MM.1S (cell line): Measurements from ENCODE around the gene CTCFL.

Experiments
- DNase-seq: peaks from one replicate; pipeline ENCODE4 v3.0.0-alpha.2; 2015
- H2AFZ ChIP-seq: fragments of 300-600 bp; sonication (generic); 2 replicates; pipeline ENCODE4 v1.6.0; 2016; ENCODE audit warnings: antibody characterized with exemption, low read length
- H3F3A ChIP-seq: fragments of 300-600 bp; sonication (generic); 2 replicates; pipeline ENCODE4 v1.6.1; 2016; ENCODE audit warnings: mild to moderate bottlenecking, antibody characterized with exemption, low read length, moderate library complexity, mixed read lengths; ENCODE audit not compliant: insufficient read depth
- H3K27ac ChIP-seq: fragments of 300-600 bp; sonication (generic); 2 replicates; pipeline ENCODE4 v1.5.1; 2016; ENCODE audit warnings: mild to moderate bottlenecking, low read length
- H3K27me3 ChIP-seq: fragments of 300-600 bp; sonication (generic); replicated peaks from 2 replicates; pipeline ENCODE4 v1.6.0; 2016; ENCODE audit warnings: low read length; ENCODE audit not compliant: insufficient read depth
- H3K36me3 ChIP-seq: fragments of 300-600 bp; sonication (generic); replicated peaks from 2 replicates; pipeline ENCODE4 v1.6.1; 2016; ENCODE audit warnings: mild to moderate bottlenecking, low read length, mixed read lengths; ENCODE audit not compliant: insufficient read depth
- H3K4me1 ChIP-seq: fragments of 300-600 bp; sonication (generic); 2 replicates; pipeline ENCODE4 v1.6.1; 2016; ENCODE audit warnings: low read length, mixed read lengths
- H3K4me2 ChIP-seq: fragments of 300-600 bp; sonication (generic); 2 replicates; pipeline ENCODE4 v1.6.0; 2016; ENCODE audit warnings: low read depth, low read length
- H3K4me3 ChIP-seq: fragments of 300-600 bp; sonication (generic); 2 replicates; pipeline ENCODE4 v1.5.1; 2016; ENCODE audit warnings: low read length, mixed read lengths
- H3K79me2 ChIP-seq: fragments of 300-600 bp; sonication (generic); 2 replicates; pipeline ENCODE4 v1.6.1; 2016; ENCODE audit warnings: mixed run types, low read length, mixed read lengths
- H3K9ac ChIP-seq: fragments of 300-600 bp; sonication (generic); 2 replicates; pipeline ENCODE4 v1.6.1; 2016; ENCODE audit warnings: low read length, mixed read lengths
- H3K9me2 ChIP-seq: fragments of 300-600 bp; sonication (generic); replicated peaks from 2 replicates; pipeline ENCODE4 v1.6.1; 2016; ENCODE audit warnings: mild to moderate bottlenecking, low read length, mixed read lengths; ENCODE audit not compliant: insufficient read depth
- H3K9me3 ChIP-seq: fragments of 300-600 bp; sonication (generic); replicated peaks from 2 replicates; pipeline ENCODE4 v1.6.1; 2016; ENCODE audit warnings: mild to moderate bottlenecking, low read length, mixed read lengths; ENCODE audit not compliant: insufficient read depth
- H4K20me1 ChIP-seq: fragments of 300-600 bp; sonication (generic); 2 replicates; pipeline ENCODE4 v1.6.1; 2016; ENCODE audit warnings: mild to moderate bottlenecking, low read length, moderate library complexity, mixed read lengths; ENCODE audit not compliant: insufficient read depth
- EZH2 ChIP-seq: fragments of 300-600 bp; sonication (generic); optimal IDR thresholded peaks from 2 replicates; pipeline ENCODE3; 2017; ENCODE audit warnings: low read depth, mild to moderate bottlenecking, antibody characterized with exemption, low read length, mixed read lengths
- EZH2phosphoT487 ChIP-seq: fragments of 300-600 bp; sonication (generic); IDR thresholded peaks from 2 replicates; pipeline ENCODE4 v1.6.1; 2018; ENCODE audit warnings: antibody characterized with exemption, low read length
- TF ChIP-seq, protein P1 (sequence below): fragments of 300-600 bp; sonication (generic); IDR thresholded peaks from 2 replicates; pipeline ENCODE4 v1.5.1; 2016; ENCODE audit warnings: antibody characterized with exemption, low read length, mixed read lengths

The CTCFL gene

DNA sequence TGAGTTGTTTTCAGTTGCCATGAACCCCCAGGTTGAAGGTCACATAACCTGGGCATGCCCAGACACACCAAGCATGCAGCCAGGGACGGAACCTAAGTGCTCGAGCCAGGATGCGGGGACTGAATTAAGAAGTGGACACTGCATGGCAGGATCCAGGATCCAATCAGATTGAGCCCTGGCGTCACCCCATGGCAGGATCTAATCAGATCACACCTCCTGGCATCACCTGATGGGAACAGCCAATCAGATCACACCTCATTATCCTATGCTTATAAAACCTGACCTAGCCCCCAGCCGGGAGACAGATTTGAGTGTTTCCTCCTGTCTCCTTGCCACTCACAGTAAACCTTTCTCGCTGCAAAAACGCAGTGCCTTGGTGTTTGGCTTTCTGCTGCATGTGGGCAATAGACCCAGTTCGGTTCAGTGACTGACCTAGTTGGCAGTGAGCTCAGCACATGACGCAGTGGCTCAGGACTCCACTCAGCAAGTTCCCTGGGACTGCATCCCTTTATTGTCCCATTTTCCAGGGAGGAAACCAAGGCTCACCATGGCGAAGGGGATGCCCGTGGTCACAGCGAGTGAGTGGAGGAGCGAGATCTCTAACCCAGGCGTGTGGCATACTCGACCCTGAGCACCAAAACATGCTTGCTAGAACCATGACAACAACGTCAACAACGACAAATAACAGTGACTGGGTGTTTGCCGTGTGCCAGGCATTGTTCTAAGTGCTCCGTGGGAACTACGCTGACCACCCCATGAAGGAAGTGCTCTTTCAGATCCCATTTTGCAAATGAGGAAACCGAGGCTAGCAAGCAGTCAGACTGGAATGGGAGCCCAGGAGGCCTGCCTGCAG, 67.5 kb downstream of the CTCFL start:
- Histone ChIP-seq H3K27me3 (no peaks in the 10 kb centered on the region), H3K4me3 (no peak overlapping the region), H3K4me2 (no peak overlapping the region), H2AFZ (no peak overlapping the region), H4K20me1 (no peaks in the 10 kb centered on the region), H3K79me2 (no peaks in the 10 kb centered on the region), H3K9me2 (no peaks in the 10 kb centered on the region), H3K36me3 (no peaks in the 10 kb centered on the region), H3K4me1 (no peaks in the 10 kb centered on the region), H3K9me3 (no peaks in the 10 kb centered on the region), H3K27ac (no peak overlapping the region), H3F3A (no peaks in the 10 kb centered on the region), H3K9ac (no peak overlapping the region)
- TF ChIP-seq, protein P1, sequence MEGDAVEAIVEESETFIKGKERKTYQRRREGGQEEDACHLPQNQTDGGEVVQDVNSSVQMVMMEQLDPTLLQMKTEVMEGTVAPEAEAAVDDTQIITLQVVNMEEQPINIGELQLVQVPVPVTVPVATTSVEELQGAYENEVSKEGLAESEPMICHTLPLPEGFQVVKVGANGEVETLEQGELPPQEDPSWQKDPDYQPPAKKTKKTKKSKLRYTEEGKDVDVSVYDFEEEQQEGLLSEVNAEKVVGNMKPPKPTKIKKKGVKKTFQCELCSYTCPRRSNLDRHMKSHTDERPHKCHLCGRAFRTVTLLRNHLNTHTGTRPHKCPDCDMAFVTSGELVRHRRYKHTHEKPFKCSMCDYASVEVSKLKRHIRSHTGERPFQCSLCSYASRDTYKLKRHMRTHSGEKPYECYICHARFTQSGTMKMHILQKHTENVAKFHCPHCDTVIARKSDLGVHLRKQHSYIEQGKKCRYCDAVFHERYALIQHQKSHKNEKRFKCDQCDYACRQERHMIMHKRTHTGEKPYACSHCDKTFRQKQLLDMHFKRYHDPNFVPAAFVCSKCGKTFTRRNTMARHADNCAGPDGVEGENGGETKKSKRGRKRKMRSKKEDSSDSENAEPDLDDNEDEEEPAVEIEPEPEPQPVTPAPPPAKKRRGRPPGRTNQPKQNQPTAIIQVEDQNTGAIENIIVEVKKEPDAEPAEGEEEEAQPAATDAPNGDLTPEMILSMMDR = no peak
- TF ChIP-seq EZH2phosphoT487 (no peak), EZH2 (no peak)
- DNase-seq = no peak

DNA sequence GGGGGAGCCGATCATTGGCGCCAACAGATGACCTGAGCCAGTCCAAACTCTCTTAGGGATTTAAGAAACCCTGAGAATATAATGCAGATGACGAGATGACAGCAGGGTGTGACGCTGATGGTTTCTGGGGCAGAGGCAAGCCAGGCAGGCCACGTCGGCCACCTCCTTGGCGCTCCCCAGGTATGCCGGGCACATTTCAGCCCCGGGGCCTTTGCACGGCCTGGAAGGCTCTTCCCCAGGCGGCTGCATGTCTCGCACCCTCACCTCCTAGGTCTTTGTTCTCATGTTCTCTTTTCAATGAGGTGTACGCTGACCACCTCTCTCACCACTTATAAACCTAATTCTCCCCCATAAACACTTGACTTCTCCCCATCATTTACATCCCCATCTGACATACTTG, 68.8 kb downstream of the CTCFL start:
- Histone ChIP-seq H4K20me1 (no peaks in the 10 kb centered on the region), H2AFZ (no peak overlapping the region), H3K4me1 (peaks cover 1% of the 10 kb centered on the region), H3K9me3 (no peaks in the 10 kb centered on the region), H3F3A (no peaks in the 10 kb centered on the region), H3K79me2 (no peaks in the 10 kb centered on the region), H3K27me3 (no peaks in the 10 kb centered on the region), H3K9me2 (no peaks in the 10 kb centered on the region), H3K4me3 (no peak overlapping the region), H3K36me3 (no peaks in the 10 kb centered on the region), H3K9ac (no peak overlapping the region), H3K4me2 (no peak overlapping the region), H3K27ac (no peak overlapping the region)
- no peak for TF ChIP-seq EZH2
- TF ChIP-seq, protein P1 = no peak
- TF ChIP-seq EZH2phosphoT487 = no peak
- no peak for DNase-seq

DNA sequence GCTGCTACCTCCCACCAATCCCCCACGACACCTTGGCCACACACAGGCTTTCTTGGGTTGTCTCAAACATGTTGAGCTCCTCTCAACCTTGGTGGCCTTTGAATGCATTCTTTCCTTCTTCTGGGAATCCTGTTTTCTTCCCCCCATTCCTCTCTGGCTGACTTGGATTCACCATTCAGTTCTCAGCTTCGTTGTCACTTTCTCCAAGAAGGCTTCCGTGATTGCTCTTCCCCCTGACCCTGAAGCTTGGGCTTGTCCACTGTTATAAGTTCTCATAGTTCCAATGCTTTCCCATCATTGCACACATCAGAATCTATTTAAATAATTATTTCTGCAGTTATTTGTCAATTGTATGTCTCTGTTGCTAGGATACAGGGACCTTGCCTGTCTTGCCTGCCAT, 69.6 kb downstream of the CTCFL start:
- Histone ChIP-seq H3K4me1 (peaks cover 8% of the 10 kb centered on the region), H3K4me2 (no peak overlapping the region), H3K4me3 (no peak overlapping the region), H3K27me3 (no peaks in the 10 kb centered on the region), H3K27ac (no peak overlapping the region), H3K9me3 (no peaks in the 10 kb centered on the region), H2AFZ (no peak overlapping the region), H3K9me2 (no peaks in the 10 kb centered on the region), H3F3A (no peaks in the 10 kb centered on the region), H3K9ac (no peak overlapping the region), H3K79me2 (no peaks in the 10 kb centered on the region), H3K36me3 (no peaks in the 10 kb centered on the region), H4K20me1 (no peaks in the 10 kb centered on the region)
- TF ChIP-seq, protein P1 = no peak
- TF ChIP-seq EZH2 (no peak), EZH2phosphoT487 (no peak)
- no peak for DNase-seq
